SKM-1 treated with dmso at 0.1 percent for 144 hours (cell line): ENCODE data around the gene TMEM267.
"Not testable (repeated sequence)": the region's sequence is repeated elsewhere in the genome, so short reads cannot be mapped to it uniquely, and the experiment has no call there.

Experiments
- DNase-seq: peaks from one replicate; lab custom pipeline; 2025; ENCODE audit not compliant: unreplicated experiment; lab: John Stamatoyannopoulos, UW

Gene TMEM267

DNA sequence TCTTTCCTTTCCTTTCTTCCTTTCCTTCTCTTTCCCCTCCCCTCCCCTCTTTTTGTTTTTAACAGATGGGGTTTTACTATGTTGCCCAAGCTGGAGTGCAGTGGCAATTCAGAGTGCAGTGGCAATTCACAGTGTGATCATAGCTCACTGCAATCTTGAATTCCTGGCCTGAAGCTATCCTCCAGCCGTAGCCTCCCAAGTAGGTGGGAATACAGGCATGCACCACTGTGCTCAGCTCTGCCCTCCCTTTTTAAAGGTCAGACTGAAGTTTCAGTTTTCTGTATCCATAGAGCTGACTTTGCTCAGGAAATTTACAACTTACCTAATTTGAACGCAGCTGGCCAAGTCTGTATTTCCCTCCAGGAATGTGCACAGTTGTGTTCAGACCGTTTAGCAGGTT, 72.2 kb downstream of the TMEM267 start:
- no peak for DNase-seq

DNA sequence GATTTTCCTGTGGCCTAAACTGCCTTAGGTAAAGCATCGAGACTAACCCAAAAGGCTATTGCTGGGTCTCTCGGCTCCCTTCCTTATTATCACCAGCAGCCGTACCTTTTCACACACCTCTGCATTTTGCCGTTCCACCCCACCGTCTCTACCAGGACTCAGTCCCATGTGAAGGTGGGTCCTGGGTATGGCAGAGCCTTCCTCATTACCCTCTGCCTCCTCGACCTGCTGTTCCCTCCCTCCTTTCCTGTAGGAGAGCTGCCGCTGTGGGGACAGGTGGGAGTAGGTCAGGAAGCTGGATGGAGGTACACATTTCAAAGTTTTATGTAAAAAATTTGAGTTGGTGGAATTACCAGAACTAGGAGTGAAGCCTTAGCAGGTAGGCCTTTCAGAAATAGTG, 73.3 kb downstream of the TMEM267 start:
- no peak for DNase-seq

DNA sequence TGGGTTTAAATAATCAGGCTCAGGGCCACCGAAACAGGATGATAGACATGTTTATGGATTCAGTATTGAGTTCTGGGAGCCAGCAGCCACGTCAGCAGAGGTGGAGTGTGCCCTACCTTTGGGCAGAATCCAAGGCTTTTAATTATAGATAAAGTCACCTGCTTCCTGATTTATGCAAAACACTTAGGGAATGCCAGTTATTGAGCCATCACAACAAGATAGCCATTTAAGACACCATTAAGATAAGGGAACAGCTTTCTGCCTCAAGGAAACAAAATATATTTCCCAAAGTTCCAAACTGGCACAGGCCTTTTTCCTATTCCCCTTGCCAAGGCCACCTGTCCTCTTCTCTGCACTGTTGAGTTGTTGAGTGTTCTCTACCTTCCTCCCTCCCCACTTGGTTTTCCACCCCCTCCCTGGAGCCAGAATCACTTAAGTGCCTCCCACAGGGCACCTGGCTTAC, 73.8 kb downstream of the TMEM267 start:
- DNase-seq, result no peak

DNA sequence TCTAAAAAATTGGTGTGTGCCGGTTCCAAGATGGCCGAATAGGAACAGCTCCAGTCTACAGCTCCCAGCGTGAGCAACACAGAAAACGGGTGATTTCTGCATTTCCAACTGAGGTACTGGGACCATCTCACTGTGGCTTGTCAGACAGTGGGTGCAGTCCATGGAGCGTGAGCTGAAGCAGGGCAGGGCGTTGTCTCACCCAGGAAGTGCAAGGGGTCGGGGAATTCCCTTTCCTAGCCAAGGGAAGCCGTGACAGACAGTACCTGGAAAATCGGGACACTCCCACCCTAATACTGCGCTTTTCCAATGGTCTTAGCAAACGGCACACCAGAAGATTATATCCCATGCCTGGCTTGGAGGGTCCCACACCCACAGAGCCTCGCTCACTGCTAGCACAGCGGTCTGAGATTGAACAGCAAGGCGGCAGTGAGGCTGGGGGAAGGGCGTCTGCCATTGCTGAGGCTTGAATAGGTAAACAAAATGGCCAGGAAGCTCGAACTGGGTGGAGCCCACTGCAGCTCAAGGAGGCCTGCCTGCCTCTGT, 81.1 kb downstream of the TMEM267 start:
- DNase-seq, result not testable (repeated sequence)

DNA sequence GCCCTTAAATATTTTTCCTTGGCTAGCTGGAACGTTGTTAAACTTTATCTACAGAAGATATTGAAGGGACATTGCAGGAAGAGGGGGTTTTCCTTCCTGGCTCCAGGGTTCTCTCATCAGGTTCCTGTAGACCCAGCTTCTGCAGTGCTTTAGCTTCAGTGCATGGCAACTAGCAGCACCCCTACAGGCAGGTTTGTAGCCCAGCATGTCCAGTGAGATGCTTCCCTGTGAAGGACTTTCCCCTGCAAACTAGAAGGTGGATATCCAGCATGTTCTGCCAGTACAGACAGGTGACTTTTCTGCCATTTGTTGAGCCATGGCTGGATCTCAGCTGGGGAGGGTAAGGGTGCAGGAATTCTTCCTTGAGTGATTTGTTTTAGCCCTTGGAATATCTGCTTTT, 81.8 kb downstream of the TMEM267 start:
- peak; percentile 11 for DNase-seq

DNA sequence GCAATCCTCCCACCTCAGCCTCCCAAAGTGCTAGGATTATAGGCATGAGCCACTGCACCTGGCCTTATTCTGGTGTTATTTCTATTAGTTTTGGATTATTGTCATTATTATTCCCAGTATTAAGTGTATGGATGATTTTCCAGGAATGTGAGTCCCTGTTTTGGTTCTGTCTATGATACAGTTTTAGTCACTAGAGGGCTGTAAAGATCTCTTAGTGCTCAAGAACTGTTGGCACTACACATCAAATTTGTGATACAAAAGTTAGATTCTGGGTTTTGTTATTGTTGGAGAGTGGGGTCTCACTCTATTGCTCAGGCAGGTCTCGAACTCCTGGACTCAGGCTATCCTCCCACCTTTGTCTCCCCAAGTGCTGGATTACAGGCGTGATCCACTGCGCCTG, 83.6 kb downstream of the TMEM267 start:
- DNase-seq, result no peak

DNA sequence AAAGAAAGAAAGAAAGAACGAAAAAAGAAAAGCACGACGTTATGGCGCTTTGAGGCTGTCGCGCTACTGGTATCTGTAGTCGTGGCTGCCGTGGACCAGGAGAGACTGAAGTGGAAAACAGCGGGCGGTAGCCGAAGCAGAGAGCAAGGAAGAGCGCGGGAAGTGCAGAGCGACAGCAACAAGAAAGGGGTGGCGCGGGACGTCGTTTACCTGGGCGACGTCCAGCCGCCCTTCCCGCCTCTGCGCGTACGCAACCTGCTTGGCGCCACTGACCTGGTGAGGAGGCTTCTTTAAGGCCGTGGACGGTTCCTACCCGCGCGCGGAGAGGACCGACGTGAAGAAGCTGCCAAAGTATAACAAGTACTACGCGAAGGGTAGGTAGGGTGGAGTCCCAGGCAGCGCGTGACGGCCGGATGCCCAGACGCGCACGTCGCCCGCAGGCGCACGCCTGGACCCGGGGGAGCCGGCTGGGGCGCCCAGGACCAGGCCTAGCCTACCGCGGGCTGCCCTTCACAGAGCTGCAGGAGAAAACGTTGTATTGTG, 86.8 kb downstream of the TMEM267 start:
- peak; percentile 36 for DNase-seq
